SU-DHL-6 (cell line): ENCODE data around the gene NEK4.

Experiments
- H2AFZ ChIP-seq: fragments of 200-600 bp; sonication (generic); 2 replicates; pipeline ENCODE4 v1.6.1; 2014; ENCODE audit warnings: low read depth, mild to moderate bottlenecking, moderate library complexity, mixed read lengths, antibody characterized with exemption, low read length; ENCODE audit not compliant: severe bottlenecking
- H3F3A ChIP-seq: fragments of 200-600 bp; shearing (Covaris generic); 2 replicates; pipeline ENCODE4 v1.6.0; 2016; ENCODE audit warnings: antibody characterized with exemption, mild to moderate bottlenecking; ENCODE audit not compliant: insufficient read depth
- H3K27ac ChIP-seq: fragments of 200-600 bp; sonication (generic); 2 replicates; pipeline ENCODE4 v1.5.1; 2016; ENCODE audit warnings: low read depth, mild to moderate bottlenecking, low read length, moderate library complexity, mixed read lengths
- H3K27me3 ChIP-seq: fragments of 200-600 bp; sonication (generic), shearing (Covaris generic); 2 replicates; pipeline ENCODE4 v1.6.0; 2014; ENCODE audit warnings: mild to moderate bottlenecking, low read length
- H3K36me3 ChIP-seq: fragments of 200-600 bp; sonication (generic); 2 replicates; pipeline ENCODE4 v1.6.1; 2014; ENCODE audit warnings: mild to moderate bottlenecking, low read length, mixed read lengths
- H3K4me2 ChIP-seq: fragments of 300-600, 200-600 bp; shearing (Covaris generic), sonication (generic); 2 replicates; pipeline ENCODE4 v1.6.0; 2014; ENCODE audit warnings: low read length, low read depth, mild to moderate bottlenecking; ENCODE audit not compliant: poor library complexity, severe bottlenecking
- H3K4me3 ChIP-seq: fragments of 200-600 bp; sonication (generic); 2 replicates; pipeline ENCODE4 v1.5.1; 2014; ENCODE audit warnings: antibody characterized with exemption, low read length, mild to moderate bottlenecking, mixed read lengths; ENCODE audit not compliant: insufficient read depth, poor library complexity, severe bottlenecking
- H3K79me2 ChIP-seq: fragments of 200-600 bp; sonication (generic); 2 replicates; pipeline ENCODE4 v1.6.1; 2014; ENCODE audit warnings: mild to moderate bottlenecking, low read length, moderate library complexity; ENCODE audit not compliant: insufficient read depth
- H3K9ac ChIP-seq: fragments of 200-600 bp; sonication (generic); 2 replicates; pipeline ENCODE4 v1.7.0; 2014; ENCODE audit warnings: mild to moderate bottlenecking, low read length
- H3K9me2 ChIP-seq: fragments of 200-600 bp; sonication (generic); replicated peaks from 2 replicates; pipeline ENCODE4 v1.6.1; 2014; ENCODE audit warnings: low read length; ENCODE audit not compliant: insufficient read depth
- H3K9me3 ChIP-seq: fragments of 200-600 bp; sonication (generic); 2 replicates; pipeline ENCODE4 v1.6.1; 2014; ENCODE audit warnings: low read length, mixed read lengths; ENCODE audit not compliant: insufficient read depth
- H4K20me1 ChIP-seq: fragments of 200-600 bp; sonication (generic); 2 replicates; pipeline ENCODE4 v1.6.1; 2014; ENCODE audit warnings: low read depth, mild to moderate bottlenecking, antibody characterized with exemption, low read length, moderate library complexity, mixed read lengths
- EZH2phosphoT487 ChIP-seq: fragments of 200-600 bp; sonication (generic), shearing (Covaris generic); conservative IDR thresholded peaks from 2 replicates; pipeline ENCODE4 v1.6.1; 2018; ENCODE audit warnings: mild to moderate bottlenecking, antibody characterized with exemption, low read length, moderate library complexity, mixed read lengths
- TF ChIP-seq, protein P1 (sequence below): fragments of 200-600 bp; sonication (generic); IDR thresholded peaks from one replicate; pipeline ENCODE4 v1.5.1; 2017; ENCODE audit warnings: antibody characterized with exemption, mild to moderate bottlenecking, low read length, moderate library complexity; ENCODE audit not compliant: insufficient read depth, poor library complexity, severe bottlenecking

The NEK4 gene

DNA sequence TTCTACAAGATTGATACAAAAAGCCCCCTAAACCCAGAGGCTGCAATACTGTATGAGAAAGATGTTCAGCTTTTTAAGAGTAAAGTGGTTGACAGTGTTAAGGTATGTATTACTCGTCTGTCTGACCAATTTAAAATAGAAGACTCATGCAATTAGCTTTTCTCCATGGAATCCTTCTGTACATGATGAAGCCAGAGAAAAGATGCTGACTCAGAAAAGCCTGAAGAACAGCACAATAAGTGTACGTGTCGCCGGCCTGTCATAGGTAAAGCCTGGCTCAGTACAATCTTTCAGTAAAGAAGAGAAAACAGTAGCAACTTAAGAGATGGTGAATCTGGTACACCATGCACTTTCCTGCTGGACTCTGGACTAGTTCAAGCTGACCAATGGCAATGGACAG lies 16.4 kb downstream of the NEK4 start:
- Histone ChIP-seq H3K36me3 (peaks cover 5% of the 10 kb centered on the region; the same call in 1 of the 2 replicates), H2AFZ (no peak overlapping the region), H3K9me2 (no peaks in the 10 kb centered on the region), H4K20me1 (no peaks in the 10 kb centered on the region), H3K9ac (no peak overlapping the region), H3K27ac (no peak overlapping the region), H3K9me3 (no peaks in the 10 kb centered on the region), H3K4me3 (no peak overlapping the region), H3F3A (no peaks in the 10 kb centered on the region), H3K27me3 (no peaks in the 10 kb centered on the region), H3K79me2 (no peaks in the 10 kb centered on the region), H3K4me2 (no peak overlapping the region)
- TF ChIP-seq, protein P1, sequence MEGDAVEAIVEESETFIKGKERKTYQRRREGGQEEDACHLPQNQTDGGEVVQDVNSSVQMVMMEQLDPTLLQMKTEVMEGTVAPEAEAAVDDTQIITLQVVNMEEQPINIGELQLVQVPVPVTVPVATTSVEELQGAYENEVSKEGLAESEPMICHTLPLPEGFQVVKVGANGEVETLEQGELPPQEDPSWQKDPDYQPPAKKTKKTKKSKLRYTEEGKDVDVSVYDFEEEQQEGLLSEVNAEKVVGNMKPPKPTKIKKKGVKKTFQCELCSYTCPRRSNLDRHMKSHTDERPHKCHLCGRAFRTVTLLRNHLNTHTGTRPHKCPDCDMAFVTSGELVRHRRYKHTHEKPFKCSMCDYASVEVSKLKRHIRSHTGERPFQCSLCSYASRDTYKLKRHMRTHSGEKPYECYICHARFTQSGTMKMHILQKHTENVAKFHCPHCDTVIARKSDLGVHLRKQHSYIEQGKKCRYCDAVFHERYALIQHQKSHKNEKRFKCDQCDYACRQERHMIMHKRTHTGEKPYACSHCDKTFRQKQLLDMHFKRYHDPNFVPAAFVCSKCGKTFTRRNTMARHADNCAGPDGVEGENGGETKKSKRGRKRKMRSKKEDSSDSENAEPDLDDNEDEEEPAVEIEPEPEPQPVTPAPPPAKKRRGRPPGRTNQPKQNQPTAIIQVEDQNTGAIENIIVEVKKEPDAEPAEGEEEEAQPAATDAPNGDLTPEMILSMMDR: no peak
- TF ChIP-seq EZH2phosphoT487: no peak

DNA sequence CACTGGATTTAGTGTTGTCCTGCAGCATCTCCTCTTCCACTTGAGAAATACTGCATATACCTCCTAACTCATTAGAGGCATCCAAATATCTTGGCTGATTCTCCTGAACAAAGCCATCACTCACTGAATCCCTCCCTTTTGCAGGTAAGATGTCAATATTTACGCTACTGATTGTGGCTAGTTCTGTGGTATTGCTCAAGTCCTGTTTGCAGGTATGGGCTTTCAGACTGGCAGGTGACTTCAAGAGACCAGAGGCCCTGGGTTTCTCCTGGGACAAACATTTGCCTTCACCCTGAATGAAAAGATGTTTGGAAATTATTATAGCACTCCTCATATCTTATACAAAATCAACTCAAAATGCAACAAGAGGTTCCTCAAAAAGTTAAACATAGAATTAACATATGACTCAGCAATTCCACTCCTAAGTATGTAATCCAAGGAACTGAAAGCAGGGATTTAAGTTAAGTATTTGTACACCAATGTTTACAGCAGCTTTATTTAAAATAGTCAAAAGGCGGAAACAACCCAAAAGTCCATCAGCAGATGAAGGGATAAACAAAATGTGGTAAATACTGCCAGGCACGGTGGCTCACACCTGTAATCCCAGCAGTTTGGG lies 18.6 kb downstream of the NEK4 start:
- Histone ChIP-seq H3K4me3 (no peak overlapping the region), H3K27ac (no peak overlapping the region), H2AFZ (no peak overlapping the region), H3K9me3 (no peaks in the 10 kb centered on the region), H3K9ac (no peak overlapping the region), H3K27me3 (no peaks in the 10 kb centered on the region), H3F3A (no peaks in the 10 kb centered on the region), H3K36me3 (peaks cover 11% of the 10 kb centered on the region; the same call in 1 of the 2 replicates), H3K4me2 (no peak overlapping the region), H3K79me2 (no peaks in the 10 kb centered on the region), H4K20me1 (no peaks in the 10 kb centered on the region), H3K9me2 (no peaks in the 10 kb centered on the region)
- TF ChIP-seq EZH2phosphoT487: no peak
- TF ChIP-seq, protein P1: no peak

DNA sequence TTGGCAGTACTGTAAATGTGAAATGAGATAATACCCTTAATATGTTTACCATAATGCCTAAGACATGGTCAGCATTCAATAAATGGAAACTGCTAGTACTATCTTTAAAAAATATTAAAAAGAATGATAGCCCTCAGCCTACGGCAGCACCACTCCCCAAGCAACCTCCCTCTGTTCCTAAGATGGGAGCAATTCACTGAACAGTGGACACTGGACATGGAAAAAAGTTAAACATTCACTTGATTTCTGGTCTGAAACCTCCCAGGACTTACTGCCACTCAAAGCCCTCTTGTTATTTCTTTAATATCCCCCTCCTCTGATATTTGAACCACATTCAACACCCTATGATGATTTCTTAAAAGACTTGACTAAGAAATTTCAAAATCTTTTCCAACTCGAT lies 27.0 kb downstream of the NEK4 start:
- Histone ChIP-seq H3F3A (no peaks in the 10 kb centered on the region), H3K4me3 (no peak overlapping the region), H3K4me2 (no peak overlapping the region), H3K9me3 (no peaks in the 10 kb centered on the region), H3K9me2 (no peaks in the 10 kb centered on the region), H3K9ac (no peak overlapping the region), H3K27ac (no peak overlapping the region), H4K20me1 (no peaks in the 10 kb centered on the region), H3K36me3 (peaks cover 6% of the 10 kb centered on the region; the same call in 1 of the 2 replicates), H3K79me2 (no peaks in the 10 kb centered on the region), H3K27me3 (no peaks in the 10 kb centered on the region), H2AFZ (no peak overlapping the region)
- no peak for TF ChIP-seq EZH2phosphoT487
- TF ChIP-seq, protein P1: no peak
